Liver (tissue), 9 donors: ENCODE data around the gene DOCK2. TPM values are rescaled to one million over a fixed set of nuclear protein-coding genes. Genes with fewer than 3 reads are reported as not detected.

Experiments
- DNase-seq: peaks from one replicate; pipeline ENCODE4 v3.0.0-alpha.2; 2017; ENCODE audit warnings: low spot score
- H3K27ac ChIP-seq, 2 donors: one replicate each; pipeline ENCODE4 v1.7.0; 2013; ENCODE audit warnings: inconsistent platforms in 2 of 2, low read length in 2 of 2, control low read depth in 1 of 2, low read depth in 1 of 2, mild to moderate bottlenecking in 1 of 2
- H3K27me3 ChIP-seq, 4 donors: one replicate each; pipeline versions ENCODE4 v1.6.1 to v1.7.0; 2013; ENCODE audit warnings: low read length in 3 of 4, inconsistent platforms in 1 of 4, mild to moderate bottlenecking in 1 of 4, moderate library complexity in 1 of 4; ENCODE audit not compliant: control insufficient read depth in 4 of 4, insufficient read depth in 4 of 4
- H3K36me3 ChIP-seq, 4 donors: one replicate each; pipeline versions ENCODE4 v1.6.1 to v1.7.0; 2013; ENCODE audit warnings: low read length in 3 of 4, mild to moderate bottlenecking in 3 of 4, low read depth in 1 of 4, moderate library complexity in 1 of 4; ENCODE audit not compliant: control insufficient read depth in 4 of 4, insufficient read depth in 3 of 4
- H3K4me1 ChIP-seq, 4 donors: one replicate each; pipeline versions ENCODE4 v1.6.1 to v1.7.0; 2013; ENCODE audit warnings: low read length in 3 of 4, mild to moderate bottlenecking in 3 of 4, moderate library complexity in 1 of 4; ENCODE audit not compliant: control insufficient read depth in 4 of 4, insufficient read depth in 4 of 4
- H3K4me3 ChIP-seq, 3 donors: one replicate each; pipeline versions ENCODE4 v1.6.1 to v1.7.0; 2013; ENCODE audit warnings: low read length in 3 of 3, control low read depth in 1 of 3, low read depth in 1 of 3, mild to moderate bottlenecking in 1 of 3
- H3K9ac ChIP-seq, 2 donors: one replicate each; pipeline ENCODE4 v1.7.0; 2013; ENCODE audit warnings: low read length in 2 of 2, mild to moderate bottlenecking in 2 of 2, moderate library complexity in 2 of 2, control low read depth in 1 of 2, low read depth in 1 of 2
- H3K9me3 ChIP-seq, 4 donors: one replicate each; pipeline versions ENCODE4 v1.6.1 to v1.7.0; 2013; ENCODE audit warnings: low read length in 3 of 4; ENCODE audit not compliant: control insufficient read depth in 4 of 4
- FOXA1 ChIP-seq: IDR thresholded peaks from 2 replicates; pipeline ENCODE4 v1.6.1; 2016; ENCODE audit warnings: antibody characterized with exemption
- FOXA2 ChIP-seq: IDR thresholded peaks from 2 replicates; pipeline ENCODE4 v1.6.1; 2016; ENCODE audit warnings: antibody characterized with exemption
- GABPA ChIP-seq, 2 donors: IDR thresholded peaks in 1 of 2; conservative IDR thresholded peaks in 1 of 2; 2 replicates each; pipeline ENCODE4 v1.6.1; 2016; ENCODE audit warnings: antibody characterized with exemption in 2 of 2, mild to moderate bottlenecking in 1 of 2, moderate library complexity in 1 of 2
- HNF4A ChIP-seq, 2 donors: conservative IDR thresholded peaks; 2 replicates each; pipeline ENCODE4 v1.6.1; 2016; ENCODE audit warnings: antibody characterized with exemption in 2 of 2, mild to moderate bottlenecking in 2 of 2
- HNF4G ChIP-seq: IDR thresholded peaks from 2 replicates; pipeline ENCODE4 v1.6.1; 2016; ENCODE audit warnings: antibody characterized with exemption
- JUND ChIP-seq, 2 donors: IDR thresholded peaks; 2 replicates each; pipeline ENCODE4 v1.6.1; 2016; ENCODE audit warnings: antibody characterized with exemption in 2 of 2
- NR2F2 ChIP-seq: IDR thresholded peaks from 2 replicates; pipeline ENCODE4 v1.6.1; 2016; ENCODE audit warnings: antibody characterized with exemption
- RAD21 ChIP-seq, 2 donors: IDR thresholded peaks; 2 replicates each; pipeline ENCODE4 v1.6.1; 2016; ENCODE audit warnings: antibody characterized with exemption in 2 of 2, mild to moderate bottlenecking in 2 of 2
- RXRA ChIP-seq, 2 donors: IDR thresholded peaks; 2 replicates each; pipeline ENCODE4 v1.6.1; 2017 to 2018; ENCODE audit warnings: antibody characterized with exemption in 2 of 2, mild to moderate bottlenecking in 1 of 2
- SP1 ChIP-seq: IDR thresholded peaks from 2 replicates; pipeline ENCODE4 v1.6.1; 2018; ENCODE audit warnings: antibody characterized with exemption, mild to moderate bottlenecking
- TAF1 ChIP-seq: conservative IDR thresholded peaks from 2 replicates; pipeline ENCODE4 v1.6.1; 2016; ENCODE audit warnings: antibody characterized with exemption, mild to moderate bottlenecking
- YY1 ChIP-seq: IDR thresholded peaks from 2 replicates; pipeline ENCODE4 v1.6.1; 2016; ENCODE audit warnings: antibody characterized with exemption, mild to moderate bottlenecking
- WGBS: extraction: QIAGEN DNeasy Blood & Tissue Kit; methylation state at CpG from one replicate; pipeline ENCODE4 v1.1.7; 2013; 5-methylcytosine and 5-hydroxymethylcytosine counted together
- polyA plus RNA-seq, 2 donors: library from polyadenylated mRNA; stranded (reverse) in 1 of 2; unstranded in 1 of 2; fragments of 200-250 nt in 1 of 2; fragments of >200 nt in 1 of 2; fragmentation: Nextera tagmentation in 1 of 2; extraction: Ambion mirVana in 1 of 2; gene quantifications; one replicate each; pipeline versions ENCODE4 v1.2.1 to v1.2.3, GENCODE V29; 2013 to 2015
- total RNA-seq, 2 donors: library from RNA; depleted of rRNA; stranded (reverse); fragments of >200 nt; gene quantifications; one replicate each; pipeline ENCODE4 v1.2.3, GENCODE V29; 2014
- TF ChIP-seq, protein P1 (sequence below): fragments of 150-350 bp; IDR thresholded peaks from 2 replicates; pipeline ENCODE4 v1.5.1; 2017; ENCODE audit warnings: improper control_type of control experiment, low read depth, low read length; ENCODE audit not compliant: missing input control
- TF ChIP-seq, protein P2 (sequence below): IDR thresholded peaks from 2 replicates; pipeline ENCODE4 v1.6.1; 2016; ENCODE audit warnings: antibody characterized with exemption
- TF ChIP-seq, protein P3 (sequence below): IDR thresholded peaks from 2 replicates; pipeline ENCODE4 v1.6.1; 2016; ENCODE audit warnings: antibody characterized with exemption
- TF ChIP-seq, protein P4 (sequence below): IDR thresholded peaks from 2 replicates; pipeline ENCODE4 v1.6.1; 2016; ENCODE audit warnings: antibody characterized with exemption, mild to moderate bottlenecking
- TF ChIP-seq, protein P5 (sequence below): IDR thresholded peaks from 2 replicates; pipeline ENCODE4 v1.6.1; 2016; ENCODE audit warnings: antibody characterized with exemption
- donor health status: healthy.
- donor health status: healthy.
- donor health status: healthy.
- donor health status: healthy.
- donor health status: healthy.

Gene DOCK2
- total and polyA plus RNA-seq, 4 donors = 2.3 to 26.6 (median 8.2) TPM

DNA sequence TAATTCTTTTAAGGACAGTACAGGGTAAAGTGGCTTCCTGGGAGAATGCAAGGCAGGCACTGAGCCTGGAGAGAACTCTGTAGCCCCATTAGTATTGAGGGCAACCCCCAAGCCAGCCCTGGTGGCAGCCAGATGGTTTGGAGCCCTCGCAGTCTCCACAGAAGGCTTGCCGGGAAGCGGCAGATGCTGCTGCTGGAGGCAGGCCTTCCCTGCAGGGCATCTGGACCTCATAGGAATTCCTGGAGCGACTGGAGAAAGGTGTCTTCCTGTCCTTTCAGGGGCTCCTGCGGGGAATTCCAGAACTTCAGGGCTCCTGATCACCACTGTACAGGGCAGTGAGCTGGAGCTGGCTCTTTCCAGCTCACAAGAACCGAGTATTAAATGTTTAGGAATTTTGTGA, 175.7 kb downstream of the DOCK2 start:
- H3K27me3 ChIP-seq = no peaks in the 10 kb centered on the region
- peaks cover 0 to 2% (median 0%) of the 10 kb centered on the region in 4 donors for H3K9me3 ChIP-seq
- no peak overlapping the region for H3K9ac ChIP-seq
- TF ChIP-seq, protein P1, sequence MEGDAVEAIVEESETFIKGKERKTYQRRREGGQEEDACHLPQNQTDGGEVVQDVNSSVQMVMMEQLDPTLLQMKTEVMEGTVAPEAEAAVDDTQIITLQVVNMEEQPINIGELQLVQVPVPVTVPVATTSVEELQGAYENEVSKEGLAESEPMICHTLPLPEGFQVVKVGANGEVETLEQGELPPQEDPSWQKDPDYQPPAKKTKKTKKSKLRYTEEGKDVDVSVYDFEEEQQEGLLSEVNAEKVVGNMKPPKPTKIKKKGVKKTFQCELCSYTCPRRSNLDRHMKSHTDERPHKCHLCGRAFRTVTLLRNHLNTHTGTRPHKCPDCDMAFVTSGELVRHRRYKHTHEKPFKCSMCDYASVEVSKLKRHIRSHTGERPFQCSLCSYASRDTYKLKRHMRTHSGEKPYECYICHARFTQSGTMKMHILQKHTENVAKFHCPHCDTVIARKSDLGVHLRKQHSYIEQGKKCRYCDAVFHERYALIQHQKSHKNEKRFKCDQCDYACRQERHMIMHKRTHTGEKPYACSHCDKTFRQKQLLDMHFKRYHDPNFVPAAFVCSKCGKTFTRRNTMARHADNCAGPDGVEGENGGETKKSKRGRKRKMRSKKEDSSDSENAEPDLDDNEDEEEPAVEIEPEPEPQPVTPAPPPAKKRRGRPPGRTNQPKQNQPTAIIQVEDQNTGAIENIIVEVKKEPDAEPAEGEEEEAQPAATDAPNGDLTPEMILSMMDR = no peak
- TF ChIP-seq, protein P2, sequence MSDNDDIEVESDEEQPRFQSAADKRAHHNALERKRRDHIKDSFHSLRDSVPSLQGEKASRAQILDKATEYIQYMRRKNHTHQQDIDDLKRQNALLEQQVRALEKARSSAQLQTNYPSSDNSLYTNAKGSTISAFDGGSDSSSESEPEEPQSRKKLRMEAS = no peak
- TF ChIP-seq FOXA1 (no peak), HNF4G (no peak), RAD21 (IDR thresholded peaks at IDR 0.05) (no peak), YY1 (no peak), JUND (IDR thresholded peaks at IDR 0.05) (no peak), NR2F2 (no peak), SP1 (no peak), HNF4A (conservative IDR thresholded peaks at IDR 0.05) (no peak), TAF1 (no peak), FOXA2 (no peak)
- TF ChIP-seq, protein P3, sequence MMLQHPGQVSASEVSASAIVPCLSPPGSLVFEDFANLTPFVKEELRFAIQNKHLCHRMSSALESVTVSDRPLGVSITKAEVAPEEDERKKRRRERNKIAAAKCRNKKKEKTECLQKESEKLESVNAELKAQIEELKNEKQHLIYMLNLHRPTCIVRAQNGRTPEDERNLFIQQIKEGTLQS = no peak
- TF ChIP-seq, protein P4, sequence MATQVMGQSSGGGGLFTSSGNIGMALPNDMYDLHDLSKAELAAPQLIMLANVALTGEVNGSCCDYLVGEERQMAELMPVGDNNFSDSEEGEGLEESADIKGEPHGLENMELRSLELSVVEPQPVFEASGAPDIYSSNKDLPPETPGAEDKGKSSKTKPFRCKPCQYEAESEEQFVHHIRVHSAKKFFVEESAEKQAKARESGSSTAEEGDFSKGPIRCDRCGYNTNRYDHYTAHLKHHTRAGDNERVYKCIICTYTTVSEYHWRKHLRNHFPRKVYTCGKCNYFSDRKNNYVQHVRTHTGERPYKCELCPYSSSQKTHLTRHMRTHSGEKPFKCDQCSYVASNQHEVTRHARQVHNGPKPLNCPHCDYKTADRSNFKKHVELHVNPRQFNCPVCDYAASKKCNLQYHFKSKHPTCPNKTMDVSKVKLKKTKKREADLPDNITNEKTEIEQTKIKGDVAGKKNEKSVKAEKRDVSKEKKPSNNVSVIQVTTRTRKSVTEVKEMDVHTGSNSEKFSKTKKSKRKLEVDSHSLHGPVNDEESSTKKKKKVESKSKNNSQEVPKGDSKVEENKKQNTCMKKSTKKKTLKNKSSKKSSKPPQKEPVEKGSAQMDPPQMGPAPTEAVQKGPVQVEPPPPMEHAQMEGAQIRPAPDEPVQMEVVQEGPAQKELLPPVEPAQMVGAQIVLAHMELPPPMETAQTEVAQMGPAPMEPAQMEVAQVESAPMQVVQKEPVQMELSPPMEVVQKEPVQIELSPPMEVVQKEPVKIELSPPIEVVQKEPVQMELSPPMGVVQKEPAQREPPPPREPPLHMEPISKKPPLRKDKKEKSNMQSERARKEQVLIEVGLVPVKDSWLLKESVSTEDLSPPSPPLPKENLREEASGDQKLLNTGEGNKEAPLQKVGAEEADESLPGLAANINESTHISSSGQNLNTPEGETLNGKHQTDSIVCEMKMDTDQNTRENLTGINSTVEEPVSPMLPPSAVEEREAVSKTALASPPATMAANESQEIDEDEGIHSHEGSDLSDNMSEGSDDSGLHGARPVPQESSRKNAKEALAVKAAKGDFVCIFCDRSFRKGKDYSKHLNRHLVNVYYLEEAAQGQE = no peak
- TF ChIP-seq, protein P5, sequence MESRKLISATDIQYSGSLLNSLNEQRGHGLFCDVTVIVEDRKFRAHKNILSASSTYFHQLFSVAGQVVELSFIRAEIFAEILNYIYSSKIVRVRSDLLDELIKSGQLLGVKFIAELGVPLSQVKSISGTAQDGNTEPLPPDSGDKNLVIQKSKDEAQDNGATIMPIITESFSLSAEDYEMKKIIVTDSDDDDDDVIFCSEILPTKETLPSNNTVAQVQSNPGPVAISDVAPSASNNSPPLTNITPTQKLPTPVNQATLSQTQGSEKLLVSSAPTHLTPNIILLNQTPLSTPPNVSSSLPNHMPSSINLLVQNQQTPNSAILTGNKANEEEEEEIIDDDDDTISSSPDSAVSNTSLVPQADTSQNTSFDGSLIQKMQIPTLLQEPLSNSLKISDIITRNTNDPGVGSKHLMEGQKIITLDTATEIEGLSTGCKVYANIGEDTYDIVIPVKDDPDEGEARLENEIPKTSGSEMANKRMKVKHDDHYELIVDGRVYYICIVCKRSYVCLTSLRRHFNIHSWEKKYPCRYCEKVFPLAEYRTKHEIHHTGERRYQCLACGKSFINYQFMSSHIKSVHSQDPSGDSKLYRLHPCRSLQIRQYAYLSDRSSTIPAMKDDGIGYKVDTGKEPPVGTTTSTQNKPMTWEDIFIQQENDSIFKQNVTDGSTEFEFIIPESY = no peak
- H3K4me1 ChIP-seq = no peaks in the 10 kb centered on the region
- peaks cover 0 to 4% (median 0%) of the 10 kb centered on the region in 4 donors for H3K36me3 ChIP-seq
- no peak overlapping the region for H3K4me3 ChIP-seq
- no peak for DNase-seq
- no peak overlapping the region for H3K27ac ChIP-seq
- 63% methylated on average over 6 of the region's 6 CpGs for WGBS

DNA sequence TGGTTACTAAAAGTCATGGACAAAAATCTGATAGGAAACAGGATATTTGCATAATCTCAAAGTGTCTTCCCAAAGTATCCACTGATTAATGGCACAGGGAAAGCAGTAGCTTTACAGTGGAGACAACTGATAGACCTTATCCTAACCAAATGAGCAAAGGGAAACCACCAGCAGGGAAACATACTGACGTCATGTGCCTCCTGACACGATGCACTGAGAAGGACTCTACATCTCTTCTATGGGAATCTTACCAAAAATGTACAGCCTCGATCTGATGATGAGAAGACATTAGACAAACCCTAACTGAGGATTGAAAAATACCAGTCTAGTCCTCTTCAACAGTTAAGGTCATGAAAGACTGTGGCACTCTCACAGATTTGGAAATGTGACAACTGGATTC, 177.0 kb downstream of the DOCK2 start:
- peaks cover 0 to 2% (median 0%) of the 10 kb centered on the region in 4 donors for H3K9me3 ChIP-seq
- no peak for DNase-seq
- H3K4me3 ChIP-seq = no peak overlapping the region
- no peaks in the 10 kb centered on the region for H3K27me3 ChIP-seq
- peaks cover 0 to 5% (median 0%) of the 10 kb centered on the region in 4 donors for H3K36me3 ChIP-seq
- WGBS = 80% methylated on average over 3 of the region's 3 CpGs
- no peak overlapping the region for H3K9ac ChIP-seq
- H3K4me1 ChIP-seq = no peaks in the 10 kb centered on the region
- H3K27ac ChIP-seq = no peak overlapping the region
- TF ChIP-seq, protein P1 = no peak
- TF ChIP-seq, protein P5 = no peak
- TF ChIP-seq HNF4G = no peak
- no peak for TF ChIP-seq TAF1
- TF ChIP-seq NR2F2 = no peak
- no peak for TF ChIP-seq GABPA (IDR thresholded peaks at IDR 0.05 in 1 of 2, conservative IDR thresholded peaks at IDR 0.05 in 1 of 2)
- TF ChIP-seq, protein P3 = no peak
- no peak for TF ChIP-seq FOXA1
- no peak for TF ChIP-seq JUND (IDR thresholded peaks at IDR 0.05)
- no peak for TF ChIP-seq RXRA (IDR thresholded peaks at IDR 0.05)
